GM21381 (cell line): ENCODE data around the gene WASL.
"Not testable (repeated sequence)": the region's sequence is repeated elsewhere in the genome, so short reads cannot be mapped to it uniquely, and the experiment has no call there.

Experiments
- ATAC-seq: cut with Tn5 transposase; IDR thresholded peaks from one replicate; pipeline ENCODE4 v1.9.1; 2021; ENCODE audit warnings: mild to moderate bottlenecking, moderate library complexity; ENCODE audit not compliant: unreplicated experiment

Gene WASL

DNA sequence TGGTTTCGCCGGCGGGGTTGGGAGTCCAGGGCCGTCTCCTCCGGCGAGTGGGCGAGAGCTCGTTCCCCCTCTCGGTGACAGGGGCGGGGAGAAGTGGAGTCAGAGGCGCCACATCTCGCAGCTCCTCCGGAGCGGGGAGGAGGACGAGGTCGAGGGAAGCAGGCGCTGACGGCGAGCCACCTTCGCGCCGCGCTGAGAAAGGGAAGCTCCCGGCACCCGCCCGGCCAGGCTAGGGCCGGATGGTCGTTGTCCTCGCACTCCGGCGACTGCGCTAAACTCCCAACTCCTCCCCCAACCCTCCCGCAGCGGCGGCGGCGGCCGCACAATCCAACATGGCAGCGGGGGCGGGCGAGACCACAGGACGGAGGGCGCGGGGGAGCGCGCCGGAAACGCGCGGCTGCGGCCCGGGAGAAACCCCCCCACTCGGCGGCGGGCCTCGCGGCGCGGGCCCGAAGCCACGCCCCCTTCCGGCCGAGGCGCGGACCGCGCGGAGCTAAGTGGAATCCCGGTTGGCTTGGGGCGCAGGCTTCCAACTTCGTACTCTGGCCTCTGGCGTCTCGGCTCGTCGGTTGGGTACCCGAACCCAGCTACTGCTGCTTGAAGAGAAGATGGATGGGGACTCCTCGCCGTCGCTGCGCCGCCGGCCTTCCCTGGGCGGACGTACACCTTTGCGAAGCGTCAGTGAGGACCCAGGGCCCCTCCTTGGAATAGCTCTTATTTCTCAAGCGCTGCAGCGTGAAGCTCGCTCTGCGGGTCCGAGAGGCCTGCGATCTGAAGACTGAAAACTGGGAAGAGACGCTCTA is at the start of gene WASL:
WASL (minus strand) TSS at position 270 of the 803 bp plus-strand sequence; CDS start at position 1, 269 bp downstream.
- peak; percentile 71 for ATAC-seq

DNA sequence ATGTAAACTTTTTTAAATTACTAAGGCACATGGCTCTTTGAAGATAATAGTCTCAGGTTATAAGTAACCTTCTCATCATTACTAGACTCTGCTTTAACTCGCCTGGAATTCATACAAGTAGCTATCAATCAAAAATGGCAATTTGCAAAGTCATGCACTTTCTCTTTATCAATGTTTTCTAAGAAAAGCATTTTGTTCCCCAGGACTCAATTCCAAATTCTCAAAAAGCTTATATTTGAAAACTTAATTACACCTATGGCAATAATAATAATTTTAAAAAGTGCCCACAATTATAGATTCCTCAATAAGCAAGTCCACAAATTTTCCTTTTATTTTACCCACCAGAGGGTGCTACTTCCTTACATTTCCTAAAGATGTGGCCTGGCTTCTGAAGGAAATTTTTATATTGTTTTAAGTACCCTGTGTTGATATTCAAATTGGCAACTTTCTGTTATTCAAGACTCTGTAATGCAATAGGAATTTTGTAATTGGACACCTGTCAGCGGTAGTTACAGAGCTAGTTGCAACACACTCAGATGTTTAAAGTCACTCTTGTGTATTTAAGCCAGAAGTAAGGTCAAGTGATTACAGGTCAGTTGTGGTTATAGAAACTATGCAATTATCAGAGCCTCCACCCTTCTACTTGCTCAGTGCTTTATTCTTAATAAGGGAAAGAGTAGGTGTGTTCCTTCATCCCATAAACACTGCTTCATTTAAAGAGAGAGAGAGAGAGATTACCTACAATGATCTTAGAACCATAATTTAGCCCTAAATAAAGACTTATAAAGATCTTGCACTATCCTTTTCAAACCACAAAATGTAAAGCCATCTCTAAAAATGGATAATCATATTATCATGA is 49.1 kb upstream of the WASL start:
- ATAC-seq = no peak

DNA sequence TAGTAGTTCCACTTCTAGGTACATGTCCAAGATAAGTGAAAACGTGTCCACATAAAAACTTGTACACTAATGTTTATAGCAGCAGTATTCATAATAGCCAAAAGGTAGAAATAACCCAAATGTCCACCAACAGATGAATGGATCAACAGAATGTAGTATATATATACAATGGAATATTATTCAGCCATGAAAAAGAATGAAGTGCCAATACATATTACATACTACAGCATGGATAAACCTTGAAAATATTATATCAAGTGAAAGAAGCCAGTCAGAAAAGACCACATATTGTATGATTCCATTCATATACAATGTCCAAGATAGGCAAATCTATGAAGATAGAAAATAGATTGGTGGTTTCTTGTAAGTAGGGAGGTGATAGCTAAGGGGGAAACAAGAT is 47.8 kb upstream of the WASL start:
- no peak for ATAC-seq

DNA sequence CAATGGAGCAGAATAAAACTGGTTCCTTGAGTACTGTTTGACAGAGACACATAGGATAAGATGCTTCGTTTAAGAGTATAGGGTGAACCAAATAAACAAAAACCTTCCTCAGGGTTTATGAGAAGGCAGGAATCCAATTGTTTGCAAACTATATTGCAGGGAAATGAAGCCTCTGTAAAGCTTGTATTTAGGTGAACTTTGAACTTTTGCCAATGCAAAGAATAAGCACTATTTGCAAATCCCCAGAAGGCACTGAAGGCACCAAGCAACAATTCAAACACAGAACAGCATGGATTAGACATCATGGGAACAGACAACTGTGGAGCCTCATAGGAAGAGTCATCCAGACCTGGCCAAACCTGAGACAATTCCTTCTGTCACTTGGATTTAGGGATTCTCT is 47.1 kb upstream of the WASL start:
- ATAC-seq = no peak

DNA sequence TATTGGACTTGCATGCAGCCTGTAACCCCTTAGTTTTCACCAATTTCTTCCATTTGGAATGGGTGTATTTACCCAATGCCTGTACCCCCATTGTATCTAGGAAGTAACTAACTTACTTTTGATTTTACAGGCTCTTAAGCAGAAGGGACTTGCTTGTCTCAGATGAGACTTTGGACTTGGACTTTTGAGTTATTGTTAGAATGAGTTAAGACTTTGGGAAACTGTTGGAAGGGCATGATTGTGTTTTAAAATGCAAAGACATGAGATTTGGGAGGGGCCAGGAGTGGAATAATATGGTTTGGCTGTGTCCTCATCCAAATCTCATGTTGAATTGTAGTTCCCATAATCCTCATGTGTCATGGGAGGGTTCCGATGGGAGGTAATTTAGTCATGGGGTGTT is 46.3 kb upstream of the WASL start:
- not testable (repeated sequence) for ATAC-seq

DNA sequence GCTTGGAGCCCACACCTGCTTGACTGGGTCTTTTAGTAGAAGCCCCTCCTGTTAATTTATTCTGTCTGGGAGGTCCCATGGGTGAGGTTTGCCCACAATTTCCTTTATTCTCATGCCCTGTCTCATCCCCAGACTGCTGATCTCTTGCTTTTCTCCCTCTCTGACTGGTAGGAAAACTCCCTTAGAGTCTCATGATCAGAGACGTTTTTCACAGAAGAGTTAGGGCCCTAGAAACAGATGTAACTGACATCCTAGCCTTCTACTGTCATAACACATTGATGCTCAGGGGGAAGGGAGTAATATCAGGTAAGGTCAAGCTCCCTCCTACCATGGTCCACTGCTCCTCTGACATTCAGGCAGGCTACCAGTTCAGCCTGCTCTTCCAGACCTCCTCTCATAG is 43.7 kb upstream of the WASL start:
- ATAC-seq = no peak

DNA sequence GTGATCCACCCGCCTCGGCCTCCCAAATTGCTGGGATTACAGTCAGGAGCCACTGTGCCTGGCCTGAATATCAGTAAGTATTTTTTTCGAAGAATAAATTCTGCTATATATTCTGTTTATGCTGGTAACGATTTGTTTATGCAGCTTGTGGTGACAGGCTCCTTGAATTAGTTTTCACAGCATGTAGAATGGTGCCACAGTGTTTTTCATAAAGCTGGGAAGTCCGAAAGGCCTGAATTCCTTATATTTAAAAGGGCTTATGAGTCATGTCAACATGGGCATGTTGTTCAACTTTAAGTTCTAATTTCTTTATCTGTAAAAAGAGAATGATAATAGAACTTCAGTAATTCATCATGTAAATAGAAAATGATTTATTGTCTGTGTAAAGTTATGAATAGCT is 42.2 kb upstream of the WASL start:
- ATAC-seq = no peak

DNA sequence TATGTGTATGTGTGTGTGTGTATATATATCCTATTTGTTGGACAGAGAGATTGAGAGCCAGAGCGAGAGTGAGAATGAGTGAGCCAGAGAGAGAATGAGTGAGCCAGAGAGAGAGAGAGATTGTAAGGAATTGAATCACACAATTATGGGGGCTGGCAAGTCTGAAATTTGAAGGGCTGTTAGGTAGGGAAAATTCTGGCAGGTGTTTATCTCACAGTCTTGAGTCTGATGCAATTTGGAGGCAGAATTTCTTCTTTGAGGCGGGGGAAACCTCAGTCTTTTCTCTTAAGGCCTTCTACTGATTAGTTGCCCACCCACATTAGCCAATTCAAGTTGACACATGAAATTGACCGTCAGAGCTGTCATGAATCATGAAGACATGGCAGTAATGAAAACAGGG is 41.0 kb upstream of the WASL start:
- no peak for ATAC-seq

DNA sequence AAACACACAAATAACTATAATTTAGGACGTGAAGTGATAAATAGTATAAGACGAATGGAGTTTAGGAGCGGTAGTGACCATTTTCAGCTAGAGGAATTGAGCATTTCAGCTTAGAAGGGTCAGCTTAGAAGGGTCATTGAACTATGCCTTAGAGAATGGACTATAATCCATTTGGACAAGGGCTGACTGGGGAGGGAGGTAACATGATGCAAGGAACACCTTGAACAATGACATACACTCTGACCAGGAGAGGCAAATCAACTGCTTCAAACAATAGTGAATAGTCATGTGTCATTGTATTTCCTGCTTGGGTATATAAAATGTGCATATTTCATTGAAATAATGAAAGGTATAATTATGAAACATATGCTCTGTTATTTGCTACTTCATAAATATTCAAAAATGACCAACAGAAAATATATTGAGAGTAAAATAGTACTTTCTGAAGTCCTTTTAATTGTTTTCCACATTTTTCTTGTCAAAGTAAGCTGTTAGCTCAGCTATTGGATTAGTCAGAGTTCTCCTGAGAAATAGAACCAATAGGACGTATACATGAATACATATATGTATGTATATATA is 40.5 kb upstream of the WASL start:
- no peak for ATAC-seq

DNA sequence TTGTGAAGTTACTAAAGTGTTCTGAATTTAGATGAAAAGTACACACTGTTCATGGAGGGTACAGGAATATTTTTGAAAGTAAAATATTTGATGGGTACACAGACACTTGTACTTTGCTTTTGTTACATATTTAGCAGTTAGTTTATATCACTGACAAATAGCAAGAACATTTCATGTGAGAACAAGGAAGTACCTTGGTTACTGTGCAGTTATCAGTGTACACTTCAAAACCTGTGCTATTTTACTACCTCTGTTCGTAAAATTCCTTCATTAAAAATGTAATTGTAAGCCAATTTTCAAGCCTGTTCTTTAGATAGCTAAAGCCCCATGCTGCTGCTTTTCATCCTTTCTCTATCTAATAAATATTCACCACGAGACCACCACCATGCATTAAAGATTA is 39.8 kb upstream of the WASL start:
- ATAC-seq = no peak

DNA sequence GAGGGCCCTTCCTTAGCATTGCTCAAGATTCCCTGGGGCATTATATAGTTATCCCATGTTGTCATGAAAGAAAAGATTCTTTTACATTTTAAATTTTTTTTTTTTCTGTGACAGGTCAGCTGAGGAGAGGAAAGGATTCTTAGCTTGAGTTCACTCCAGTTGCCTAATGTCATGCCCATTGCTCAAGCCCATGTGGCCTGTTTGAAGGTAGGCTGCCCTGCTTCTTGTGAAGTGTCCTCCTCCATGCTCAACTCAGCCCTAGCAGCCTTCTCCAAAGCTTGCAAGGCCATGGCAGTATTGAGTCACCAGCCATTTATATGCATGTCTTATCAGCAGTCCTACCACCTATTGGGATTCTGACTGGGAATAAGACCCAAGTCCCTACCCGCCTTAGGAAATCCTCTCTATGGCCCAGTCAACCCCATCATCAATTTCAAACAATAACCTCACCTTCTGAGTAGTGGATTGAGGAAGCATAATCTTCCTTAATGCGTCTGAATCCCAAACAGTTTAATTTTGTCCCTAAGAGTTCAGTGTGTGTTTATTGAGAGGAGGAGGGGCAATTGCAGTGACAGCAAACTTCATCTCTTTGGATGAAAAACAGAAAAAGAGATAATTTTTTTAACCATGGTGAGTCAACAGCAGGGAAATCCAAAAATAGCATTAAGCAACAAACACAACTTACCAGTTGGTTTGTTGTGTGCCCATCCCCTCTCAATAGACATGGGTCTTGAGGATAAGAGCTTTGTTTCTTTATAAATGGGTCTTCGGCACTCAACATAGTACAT is 38.6 kb upstream of the WASL start:
- ATAC-seq = no peak

DNA sequence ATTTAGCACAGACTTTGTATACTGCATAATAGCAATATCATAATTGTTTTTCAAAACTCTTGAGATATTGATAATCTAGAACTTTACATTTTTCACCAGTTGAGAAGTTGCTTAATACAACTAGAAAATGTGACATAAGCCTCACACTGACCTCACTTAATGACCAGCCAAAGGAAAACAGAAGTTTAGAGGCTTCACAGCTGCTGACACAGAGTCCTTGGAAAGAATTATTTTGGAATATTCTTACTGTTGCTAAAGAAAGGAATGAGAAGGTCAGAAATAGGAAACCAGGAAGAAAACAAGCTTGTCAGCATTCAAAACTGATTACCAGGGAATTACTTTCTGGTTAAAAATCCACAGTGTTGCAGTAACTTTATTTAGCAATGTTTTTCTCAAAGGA is 35.5 kb upstream of the WASL start:
- ATAC-seq = no peak

DNA sequence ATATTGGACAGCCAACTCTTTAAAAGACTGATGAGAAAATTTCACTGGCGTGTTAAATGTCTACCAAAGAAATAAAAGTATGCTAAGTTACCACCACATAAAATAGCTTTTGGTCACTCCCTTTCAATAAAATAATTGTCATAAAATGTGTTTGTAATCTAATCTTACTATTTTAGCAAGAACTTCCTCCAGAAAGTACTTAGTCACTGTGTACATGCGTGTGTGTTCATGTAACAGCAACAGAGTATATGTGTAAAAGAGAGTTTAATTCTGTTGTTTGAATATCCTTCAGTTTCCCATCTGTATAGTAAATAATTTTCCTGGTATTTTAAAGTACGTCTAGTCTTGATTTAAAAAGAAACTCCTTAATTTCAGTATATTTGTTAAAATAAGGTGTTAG is 35.0 kb upstream of the WASL start:
- ATAC-seq = no peak

DNA sequence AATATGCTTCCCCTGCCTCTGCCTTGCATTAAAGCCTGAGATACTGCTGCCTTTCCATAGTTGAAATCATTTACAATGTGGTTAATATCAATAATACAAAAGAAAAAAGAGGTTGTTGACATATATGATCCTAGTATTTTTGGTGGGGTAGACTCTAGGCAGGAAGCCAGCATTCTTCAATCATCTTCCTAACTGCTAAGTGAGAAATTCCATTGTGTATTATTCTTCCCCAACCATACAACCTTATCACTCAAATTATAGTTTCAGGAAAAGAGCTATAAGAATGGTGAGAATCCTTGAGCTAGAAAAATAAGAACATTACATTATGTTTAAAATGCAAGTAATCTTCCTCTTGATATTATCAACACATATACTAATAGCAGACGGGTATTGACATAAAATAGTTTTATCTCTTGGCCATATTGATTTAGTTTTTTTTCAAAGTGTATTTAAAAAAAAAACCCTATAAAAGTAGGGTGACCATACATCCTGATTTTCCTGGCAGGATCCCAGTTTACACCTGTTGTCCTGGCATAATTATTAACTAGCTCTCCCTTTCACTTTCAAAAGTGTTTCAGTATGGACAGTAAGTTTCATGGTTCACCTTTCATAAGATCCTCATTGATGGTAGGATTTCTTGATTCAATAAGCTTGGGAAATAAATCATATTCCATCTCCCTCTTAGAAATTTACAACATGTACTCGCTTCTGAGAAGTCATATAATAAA is 33.4 kb upstream of the WASL start:
- ATAC-seq = no peak

DNA sequence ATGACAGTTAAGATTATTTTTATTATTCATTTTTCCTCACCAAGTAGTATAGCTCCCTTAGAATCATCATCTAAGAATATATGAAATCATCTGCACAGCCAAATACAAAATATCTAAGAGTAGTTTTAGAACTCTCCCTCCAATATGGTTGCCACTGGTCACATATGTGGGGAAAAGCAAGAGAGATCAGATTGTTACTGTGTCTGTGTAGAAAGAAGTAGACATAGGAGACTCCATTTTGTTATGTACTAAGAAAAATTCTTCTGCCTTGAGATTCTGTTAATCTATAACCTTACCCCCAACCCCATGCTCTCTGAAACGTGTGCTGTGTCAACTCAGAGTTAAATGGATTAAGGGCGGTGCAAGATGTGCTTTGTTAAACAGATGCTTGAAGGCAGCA is 31.7 kb upstream of the WASL start:
- ATAC-seq = not testable (repeated sequence)

DNA sequence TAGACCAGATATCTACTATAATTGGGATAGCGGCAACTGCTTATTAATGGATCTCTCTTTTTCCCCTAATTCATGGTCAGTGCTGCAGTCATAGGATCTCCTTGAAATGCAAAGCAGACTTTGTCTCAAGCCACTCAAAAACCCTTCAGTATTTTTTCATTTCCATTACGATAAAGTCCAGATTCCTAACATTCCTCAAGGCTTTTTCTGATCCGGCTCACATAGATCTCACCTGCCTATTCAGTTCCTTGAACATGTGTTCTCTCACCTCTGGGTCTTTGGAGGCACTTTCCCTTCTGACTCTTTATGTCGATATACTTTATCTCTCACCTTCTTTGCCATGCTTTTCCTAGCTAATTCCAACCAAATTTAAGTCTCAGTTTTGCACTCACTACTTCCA is 25.7 kb upstream of the WASL start:
- no peak for ATAC-seq

DNA sequence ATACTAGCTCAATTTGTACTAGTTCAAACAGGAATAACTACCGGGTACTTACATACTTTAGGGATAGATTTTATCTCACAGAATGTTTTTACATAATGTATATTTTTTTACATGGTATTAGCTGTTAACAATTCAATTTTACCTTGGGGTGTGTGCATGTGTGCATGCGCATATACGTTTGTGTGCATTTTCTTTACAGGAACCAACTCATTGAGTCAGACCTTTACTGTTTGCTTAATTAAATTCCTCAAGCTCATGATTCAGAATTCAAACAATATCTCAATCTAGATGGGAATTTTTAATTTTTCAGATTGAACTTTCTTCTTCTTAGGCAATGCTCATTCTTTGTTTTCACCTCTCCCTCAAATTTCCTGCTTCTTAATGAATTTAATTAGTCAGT is 24.7 kb upstream of the WASL start:
- ATAC-seq = no peak

DNA sequence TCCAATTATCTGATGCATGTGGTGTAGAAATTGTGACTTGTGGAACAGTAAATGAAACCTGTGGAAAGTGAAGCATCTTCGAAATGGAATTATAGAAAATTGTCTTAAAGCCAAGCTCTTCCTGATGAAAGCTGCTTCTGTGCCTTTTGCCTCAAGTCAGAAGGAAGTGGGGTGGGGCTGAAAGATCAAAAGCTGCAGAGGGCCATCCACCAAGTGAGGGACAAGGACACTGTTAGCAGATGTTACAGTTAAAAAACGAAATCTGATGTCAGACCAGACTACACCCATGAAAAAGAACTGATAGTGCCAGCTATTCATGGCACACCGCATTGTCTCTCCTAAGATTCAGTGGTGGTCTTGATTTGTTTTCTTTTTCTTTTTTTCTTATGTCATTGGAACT is 23.8 kb upstream of the WASL start:
- ATAC-seq = no peak

DNA sequence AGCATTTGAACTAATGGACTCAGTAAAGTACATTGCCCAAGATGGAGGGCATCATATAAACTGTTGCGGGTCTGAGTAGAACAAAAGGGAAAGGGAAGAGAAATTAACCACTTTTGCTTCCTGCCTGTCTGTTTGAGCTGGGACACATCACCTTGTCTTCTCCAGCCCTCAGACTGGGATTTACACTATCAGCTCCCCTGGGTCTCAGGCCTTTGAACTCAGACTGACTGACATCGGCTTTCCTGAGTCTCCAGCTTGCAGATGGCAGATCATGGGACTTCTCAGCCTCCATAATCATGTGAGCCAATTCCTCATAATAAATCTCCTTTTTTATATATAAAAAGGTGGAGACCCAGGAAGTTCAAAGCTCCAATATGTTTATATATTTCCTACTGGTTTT is 23.0 kb upstream of the WASL start:
- ATAC-seq = no peak

DNA sequence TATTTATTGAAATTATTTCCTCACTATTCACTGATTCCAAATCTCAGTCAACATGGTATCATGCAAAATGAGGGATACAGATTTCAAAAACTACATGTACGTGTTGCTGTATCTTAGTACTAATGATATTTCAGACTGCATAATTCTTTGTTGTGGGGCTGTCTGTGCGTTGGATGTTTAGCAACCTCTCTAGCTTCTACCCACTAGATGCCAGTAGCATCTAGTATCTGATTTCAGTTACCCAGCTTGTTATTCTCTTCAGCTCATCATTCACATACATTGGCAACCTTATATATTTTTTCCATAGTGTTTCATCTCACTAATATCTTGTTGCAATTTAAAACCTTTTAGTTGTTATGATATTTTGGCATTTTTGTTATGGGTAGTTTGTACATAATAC is 22.5 kb upstream of the WASL start:
- no peak for ATAC-seq
